Tibial nerve (tissue), 4 donors: ENCODE measurements around the gene KRT86.

Experiments
- EP300 ChIP-seq, 2 donors: sonication (generic); formaldehyde crosslinking; IDR thresholded peaks; one replicate each; pipeline ENCODE4 v1.6.1; 2017; ENCODE audit warnings: antibody characterized with exemption in 2 of 2, mild to moderate bottlenecking in 1 of 2
- POLR2A ChIP-seq, 2 donors: fragments of 450-650 bp; IDR thresholded peaks; one replicate each; pipeline ENCODE4 v1.6.1; 2017; ENCODE audit warnings: antibody characterized with exemption in 2 of 2, mild to moderate bottlenecking in 2 of 2, moderate library complexity in 2 of 2
- TF ChIP-seq, protein P1 (sequence below), 5 experiments: fragments of 200-600 bp in 3 of 5; fragments of 450-650 bp in 2 of 5; sonication (generic) in 3 of 5; IDR thresholded peaks; one replicate each; pipeline ENCODE4 v1.5.1; 2016 to 2019; ENCODE audit warnings: antibody characterized with exemption in 5 of 5, mild to moderate bottlenecking in 3 of 5, moderate library complexity in 2 of 5

DNA sequence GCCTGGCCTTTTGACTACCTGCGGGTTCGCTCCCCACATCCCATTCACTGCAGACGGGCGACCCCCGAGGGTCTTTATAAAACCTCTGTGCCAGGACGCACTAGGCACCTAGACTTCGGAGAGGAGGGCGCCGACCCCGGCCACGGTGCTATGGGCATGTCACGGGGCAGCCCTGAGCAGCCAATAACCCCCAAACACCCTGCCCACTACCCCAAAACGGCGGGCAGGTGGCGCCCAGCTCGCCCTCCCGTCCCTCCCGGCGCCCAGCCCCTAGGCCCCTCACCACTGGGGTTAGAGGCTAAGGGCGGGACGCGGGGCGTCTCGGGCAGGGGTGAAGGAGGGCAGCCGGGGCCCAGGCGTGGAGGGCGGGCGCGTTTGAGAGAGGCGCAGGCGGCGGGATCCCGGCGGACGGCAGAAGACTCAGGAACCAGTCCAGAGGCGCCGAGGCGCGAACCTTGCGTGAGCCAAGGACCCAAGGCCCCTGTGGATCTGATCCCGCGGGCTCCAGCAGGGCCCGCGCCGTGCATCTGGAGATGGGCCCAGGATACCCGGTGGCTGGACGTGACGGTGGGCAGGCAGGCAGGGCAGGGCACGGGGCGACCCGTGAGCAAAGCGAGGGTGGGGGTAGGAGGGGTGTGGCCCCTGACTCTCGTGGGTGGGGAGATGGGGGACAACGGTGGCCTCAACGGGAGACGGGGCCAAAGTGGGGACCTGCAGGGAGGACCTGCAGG is 81.8 kb downstream of the KRT86 start:
- TF ChIP-seq, protein P1, sequence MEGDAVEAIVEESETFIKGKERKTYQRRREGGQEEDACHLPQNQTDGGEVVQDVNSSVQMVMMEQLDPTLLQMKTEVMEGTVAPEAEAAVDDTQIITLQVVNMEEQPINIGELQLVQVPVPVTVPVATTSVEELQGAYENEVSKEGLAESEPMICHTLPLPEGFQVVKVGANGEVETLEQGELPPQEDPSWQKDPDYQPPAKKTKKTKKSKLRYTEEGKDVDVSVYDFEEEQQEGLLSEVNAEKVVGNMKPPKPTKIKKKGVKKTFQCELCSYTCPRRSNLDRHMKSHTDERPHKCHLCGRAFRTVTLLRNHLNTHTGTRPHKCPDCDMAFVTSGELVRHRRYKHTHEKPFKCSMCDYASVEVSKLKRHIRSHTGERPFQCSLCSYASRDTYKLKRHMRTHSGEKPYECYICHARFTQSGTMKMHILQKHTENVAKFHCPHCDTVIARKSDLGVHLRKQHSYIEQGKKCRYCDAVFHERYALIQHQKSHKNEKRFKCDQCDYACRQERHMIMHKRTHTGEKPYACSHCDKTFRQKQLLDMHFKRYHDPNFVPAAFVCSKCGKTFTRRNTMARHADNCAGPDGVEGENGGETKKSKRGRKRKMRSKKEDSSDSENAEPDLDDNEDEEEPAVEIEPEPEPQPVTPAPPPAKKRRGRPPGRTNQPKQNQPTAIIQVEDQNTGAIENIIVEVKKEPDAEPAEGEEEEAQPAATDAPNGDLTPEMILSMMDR (IDR thresholded peaks at IDR 0.05) = no peak
- no peak for TF ChIP-seq POLR2A (IDR thresholded peaks at IDR 0.05)
- TF ChIP-seq EP300 (IDR thresholded peaks at IDR 0.05) = no peak
